HCT116 (cell line): ENCODE data around the gene SLC66A2.

ENCODE experiments used
- CTCF ChIP-seq, 3 experiments: fragments of 200-600 bp in 1 of 3; sonication (generic) in 1 of 3; IDR thresholded peaks in 2 of 3; conservative IDR thresholded peaks in 1 of 3; 2 replicates each; pipeline ENCODE4 v1.5.1; 2012 to 2017; ENCODE audit warnings: low read depth in 2 of 3, low read length in 2 of 3, antibody characterized with exemption in 1 of 3, borderline replicate concordance in 1 of 3, control low read depth in 1 of 3, mild to moderate bottlenecking in 1 of 3, mixed read lengths in 1 of 3, mixed run types in 1 of 3, moderate library complexity in 1 of 3; ENCODE audit not compliant: insufficient read depth in 1 of 3
- EZH2 ChIP-seq: fragments of 200-600 bp; sonication (generic); IDR thresholded peaks from 2 replicates; pipeline ENCODE4 v1.6.1; 2017; ENCODE audit warnings: antibody characterized with exemption, mixed run types
- POLR2AphosphoS5 ChIP-seq: IDR thresholded peaks from 2 replicates; pipeline ENCODE4 v1.6.1; 2011; ENCODE audit warnings: mild to moderate bottlenecking, low read depth, low read length, moderate library complexity
- ZFX ChIP-seq: fragments of 450-650 bp; IDR thresholded peaks from 2 replicates; pipeline ENCODE4 v1.6.1; 2017

- TF ChIP-seq POLR2AphosphoS5 (no peak), CTCF (IDR thresholded peaks at IDR 0.05 in 2 of 3, conservative IDR thresholded peaks at IDR 0.05 in 1 of 3; ENCODE audit: borderline replicate concordance in 1 of 3, insufficient read depth in 1 of 3, low read depth in 2 of 3, low read length in 2 of 3) (no peak), ZFX (no peak), EZH2 (no peak)
Observed at GRCh38 chr18:79901665-79902064, 49.8 kb downstream of the SLC66A2 start.
